HUES6 (cell line): ENCODE data around the gene FRMD4A.
"Not testable (repeated sequence)": the region's sequence is repeated elsewhere in the genome, so short reads cannot be mapped to it uniquely, and the experiment has no call there.

ENCODE experiments used
- H3K27ac ChIP-seq: 2 replicates; pipeline ENCODE4 v1.7.0; 2013; ENCODE audit warnings: low read depth, mild to moderate bottlenecking, low read length, inconsistent platforms
- H3K27me3 ChIP-seq: 2 replicates; pipeline ENCODE4 v1.6.1; 2013; ENCODE audit warnings: low read length; ENCODE audit not compliant: control insufficient read depth, insufficient read depth
- H3K36me3 ChIP-seq: 2 replicates; pipeline ENCODE4 v1.6.1; 2013; ENCODE audit warnings: low read length; ENCODE audit not compliant: control insufficient read depth, insufficient read depth
- H3K4me1 ChIP-seq: 2 replicates; pipeline ENCODE4 v1.6.1; 2013; ENCODE audit warnings: low read length; ENCODE audit not compliant: control insufficient read depth, insufficient read depth
- H3K4me3 ChIP-seq: 2 replicates; pipeline ENCODE4 v1.5.1; 2013; ENCODE audit warnings: low read depth, low read length
- H3K9ac ChIP-seq: one replicate; pipeline ENCODE4 v1.6.1; 2013; ENCODE audit warnings: mild to moderate bottlenecking, low read length
- H3K9me3 ChIP-seq: 2 replicates; pipeline ENCODE4 v1.6.1; 2013; ENCODE audit warnings: low read depth, low read length; ENCODE audit not compliant: control insufficient read depth, insufficient read depth

The FRMD4A gene

DNA sequence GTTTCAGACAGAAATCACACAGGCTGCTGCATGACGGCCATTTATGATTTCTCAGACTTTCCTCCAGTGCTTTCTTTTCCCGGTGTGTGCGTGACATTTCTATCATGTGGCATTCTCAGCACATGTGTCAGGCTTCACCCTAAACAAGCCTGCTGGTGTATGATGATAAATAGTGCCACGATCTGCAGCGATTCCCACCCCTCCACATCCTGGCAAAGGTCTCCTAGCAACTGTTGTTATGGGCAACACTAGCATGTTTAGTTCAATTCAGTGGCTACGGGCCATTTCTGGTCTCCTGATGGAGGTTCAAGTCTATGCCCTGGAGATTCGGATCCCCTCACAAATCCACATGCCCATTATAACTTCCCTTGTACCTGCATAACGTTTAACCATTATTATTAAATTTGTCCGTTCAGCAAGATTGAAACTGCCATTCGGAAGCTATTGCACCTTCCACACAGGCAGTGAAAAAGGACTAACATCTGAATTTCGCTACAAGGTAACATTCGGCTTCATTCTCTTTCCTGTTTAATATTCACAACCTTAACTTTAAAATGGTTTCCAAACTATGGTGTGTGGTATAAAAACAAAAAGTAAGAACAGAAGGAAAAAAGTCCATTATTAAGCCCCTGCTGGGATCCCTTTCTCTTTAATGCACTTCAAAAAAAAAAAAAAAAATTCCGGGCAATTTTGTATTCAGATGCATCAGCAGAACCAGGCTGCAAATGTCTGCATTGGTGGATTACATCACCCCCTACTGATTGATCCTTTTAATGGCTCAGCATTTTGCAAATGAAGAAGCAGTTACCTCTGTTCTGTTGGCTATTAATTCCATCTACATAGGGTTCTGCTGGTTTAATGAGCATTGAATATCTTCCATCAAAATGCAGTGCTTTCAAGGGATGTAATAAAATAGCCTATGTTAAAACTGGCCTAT, 90.2 kb downstream of the FRMD4A start:
- peaks cover 6% of the 10 kb centered on the region for H3K4me1 ChIP-seq
- H3K4me3 ChIP-seq: no peak overlapping the region
- no peaks in the 10 kb centered on the region for H3K36me3 ChIP-seq
- H3K9me3 ChIP-seq: no peaks in the 10 kb centered on the region
- H3K27me3 ChIP-seq: no peaks in the 10 kb centered on the region
- H3K27ac ChIP-seq: no peak overlapping the region
- no peak overlapping the region for H3K9ac ChIP-seq

DNA sequence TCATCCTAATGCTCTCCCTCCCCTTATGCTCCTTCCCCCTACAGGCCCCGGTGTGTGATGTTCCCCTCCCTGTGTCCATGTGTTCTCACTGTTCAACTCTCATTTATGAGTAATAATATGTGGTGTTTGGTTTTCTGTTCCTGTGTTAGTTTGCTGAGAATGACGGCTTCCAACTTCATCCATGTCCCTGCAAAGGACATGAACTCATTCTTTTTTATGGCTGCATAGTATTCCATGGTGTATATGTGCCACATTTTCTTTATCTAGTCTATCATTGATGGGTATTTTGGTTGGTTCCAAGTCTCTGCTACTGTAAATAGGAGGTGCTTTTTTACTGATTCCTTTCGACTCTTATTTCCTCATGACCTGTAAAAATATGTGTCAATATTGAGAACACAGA, 92.1 kb downstream of the FRMD4A start:
- H3K9me3 ChIP-seq, H3K4me3 ChIP-seq, H3K9ac ChIP-seq, H3K36me3 ChIP-seq, H3K27ac ChIP-seq, H3K4me1 ChIP-seq, H3K27me3 ChIP-seq: not testable (repeated sequence)

DNA sequence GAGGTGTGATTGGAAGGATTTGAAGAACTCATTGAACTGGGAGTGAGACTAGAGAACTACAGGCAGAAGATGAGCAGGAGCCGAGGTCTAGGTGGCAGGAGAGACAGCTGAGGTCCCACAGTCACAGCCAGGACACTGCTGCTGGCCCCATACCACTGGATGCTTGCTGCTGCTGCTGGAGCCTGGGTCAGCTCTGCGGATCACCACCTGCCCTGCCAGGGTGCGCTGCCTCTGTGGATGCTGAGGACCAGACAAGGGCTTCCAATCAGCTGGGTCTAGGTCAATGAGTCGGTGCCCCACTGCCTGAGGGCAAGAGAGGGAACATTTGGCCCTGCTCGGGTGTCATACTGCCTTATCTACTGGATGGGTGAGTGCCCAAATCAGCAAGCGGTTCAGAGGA, 94.4 kb downstream of the FRMD4A start:
- H3K4me3 ChIP-seq: no peak overlapping the region
- H3K9me3 ChIP-seq: no peaks in the 10 kb centered on the region
- no peak overlapping the region for H3K9ac ChIP-seq
- H3K36me3 ChIP-seq: no peaks in the 10 kb centered on the region
- no peaks in the 10 kb centered on the region for H3K4me1 ChIP-seq
- no peak overlapping the region for H3K27ac ChIP-seq
- H3K27me3 ChIP-seq: no peaks in the 10 kb centered on the region

DNA sequence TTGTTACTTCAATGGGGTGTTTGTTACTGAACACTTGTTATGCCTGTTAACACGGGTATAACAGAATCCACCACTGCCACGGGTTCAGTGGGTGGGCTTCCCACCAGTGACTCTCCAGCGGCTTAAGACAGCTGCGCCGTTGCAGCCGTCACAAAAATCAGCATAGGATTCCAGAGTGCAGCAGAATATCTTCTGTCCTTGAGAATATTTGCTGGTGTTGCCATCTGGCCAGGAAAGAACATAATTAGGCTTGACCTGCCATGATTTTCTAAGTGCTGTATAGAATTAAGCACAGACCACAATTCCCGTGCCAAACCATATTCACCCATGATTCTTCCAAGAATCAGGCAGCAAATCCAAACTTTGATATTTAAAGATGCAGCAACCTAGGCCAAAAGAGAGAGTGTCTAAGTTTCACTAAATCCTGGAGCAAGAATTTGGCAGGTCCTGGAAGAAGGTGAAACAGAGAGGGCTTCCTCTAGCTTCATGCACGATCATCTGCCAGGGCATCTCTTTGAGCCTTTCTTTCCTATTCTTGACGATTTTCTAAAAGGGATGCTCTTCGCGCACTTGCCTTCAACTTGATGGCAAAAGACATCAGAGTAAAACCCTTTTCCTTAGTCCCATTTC, 95.0 kb downstream of the FRMD4A start:
- H3K9ac ChIP-seq: no peak overlapping the region
- no peaks in the 10 kb centered on the region for H3K27me3 ChIP-seq
- no peak overlapping the region for H3K27ac ChIP-seq
- no peaks in the 10 kb centered on the region for H3K36me3 ChIP-seq
- H3K4me3 ChIP-seq: no peak overlapping the region
- H3K4me1 ChIP-seq: no peaks in the 10 kb centered on the region
- no peaks in the 10 kb centered on the region for H3K9me3 ChIP-seq

DNA sequence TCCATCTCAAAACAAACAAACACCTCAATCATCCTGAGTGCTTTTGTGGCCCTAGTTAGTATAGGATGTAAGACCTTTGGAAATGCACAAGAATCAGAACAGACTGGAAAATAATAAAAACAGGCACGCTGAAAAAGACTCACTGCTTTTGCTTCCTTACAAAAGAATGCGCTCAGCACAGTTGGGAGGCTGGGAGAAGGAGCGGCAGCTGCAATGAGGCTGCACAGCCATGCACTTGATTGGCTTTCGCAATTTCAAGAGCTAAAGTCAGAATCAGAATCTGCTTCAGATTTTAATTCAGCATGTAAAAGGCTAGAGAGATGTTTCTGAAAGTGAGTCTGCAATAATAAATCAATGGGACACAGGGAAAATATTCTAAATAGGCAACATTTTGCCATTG, 97.2 kb downstream of the FRMD4A start:
- no peak overlapping the region for H3K4me3 ChIP-seq
- H3K36me3 ChIP-seq: no peaks in the 10 kb centered on the region
- H3K27me3 ChIP-seq: no peaks in the 10 kb centered on the region
- H3K4me1 ChIP-seq: no peaks in the 10 kb centered on the region
- H3K9me3 ChIP-seq: no peaks in the 10 kb centered on the region
- H3K27ac ChIP-seq: no peak overlapping the region
- no peak overlapping the region for H3K9ac ChIP-seq

DNA sequence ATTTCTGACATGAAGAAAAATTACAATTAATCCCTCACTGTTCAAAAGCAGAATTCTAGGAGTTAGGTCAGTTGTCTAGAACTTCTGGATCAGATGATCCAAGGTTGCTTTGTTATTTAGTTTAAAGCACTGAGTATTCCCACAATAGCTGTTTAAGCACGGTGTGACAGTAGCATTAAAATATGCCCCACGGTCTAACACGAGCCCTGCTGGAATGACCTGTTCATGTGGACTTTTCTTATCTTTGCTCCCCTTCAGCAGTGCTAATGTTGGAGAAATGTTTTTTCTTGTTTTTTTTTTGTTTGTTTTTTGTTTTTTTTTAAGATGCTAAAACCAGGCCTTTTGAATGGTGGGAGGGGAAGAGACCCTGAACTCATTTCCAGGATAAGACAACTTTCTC, 101.9 kb downstream of the FRMD4A start:
- H3K9ac ChIP-seq, H3K4me3 ChIP-seq, H3K4me1 ChIP-seq, H3K36me3 ChIP-seq, H3K27me3 ChIP-seq, H3K27ac ChIP-seq, H3K9me3 ChIP-seq: not testable (repeated sequence)

DNA sequence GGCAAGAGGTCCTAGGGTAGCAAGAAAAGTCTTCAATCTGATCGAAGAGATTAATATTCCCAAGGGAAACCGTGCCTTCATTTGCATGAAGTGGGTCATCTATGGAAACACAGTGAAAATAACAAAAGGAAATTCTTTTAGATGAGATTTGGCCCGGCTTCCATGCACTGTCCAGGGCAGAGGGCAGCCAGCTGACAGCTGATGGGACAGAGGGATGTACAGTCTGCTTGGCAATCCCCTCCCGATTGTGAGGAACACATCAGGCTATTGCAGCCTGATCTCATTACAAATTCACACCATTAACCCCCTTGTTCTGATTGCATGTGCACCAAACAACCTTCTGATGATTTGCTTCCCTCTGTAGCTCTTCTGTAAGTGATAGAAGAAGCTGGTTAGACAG, 105.3 kb downstream of the FRMD4A start:
- Histone ChIP-seq H3K27me3 (no peaks in the 10 kb centered on the region), H3K4me1 (no peaks in the 10 kb centered on the region), H3K4me3 (no peak overlapping the region), H3K27ac (no peak overlapping the region), H3K9me3 (no peaks in the 10 kb centered on the region), H3K9ac (no peak overlapping the region), H3K36me3 (no peaks in the 10 kb centered on the region)

DNA sequence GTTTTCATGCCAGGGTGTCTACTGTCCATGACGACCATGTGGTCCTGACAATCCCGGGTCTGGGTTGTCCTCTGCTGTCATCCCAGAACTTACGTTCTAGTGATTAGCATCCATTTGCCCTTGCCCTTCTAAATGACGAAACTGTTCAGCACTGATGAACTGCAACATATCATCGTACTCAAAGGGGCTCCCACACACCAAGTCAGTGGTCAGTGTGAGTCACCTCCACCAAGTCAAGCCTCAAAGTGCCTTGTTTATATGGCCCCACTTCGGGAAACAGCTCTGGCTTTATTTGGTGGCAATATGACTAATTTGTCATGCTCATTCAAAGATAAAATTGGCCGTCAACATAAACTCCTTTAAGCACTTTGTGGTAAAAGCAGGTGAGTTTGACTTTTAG, 110.7 kb downstream of the FRMD4A start:
- no peaks in the 10 kb centered on the region for H3K27me3 ChIP-seq
- no peak overlapping the region for H3K27ac ChIP-seq

DNA sequence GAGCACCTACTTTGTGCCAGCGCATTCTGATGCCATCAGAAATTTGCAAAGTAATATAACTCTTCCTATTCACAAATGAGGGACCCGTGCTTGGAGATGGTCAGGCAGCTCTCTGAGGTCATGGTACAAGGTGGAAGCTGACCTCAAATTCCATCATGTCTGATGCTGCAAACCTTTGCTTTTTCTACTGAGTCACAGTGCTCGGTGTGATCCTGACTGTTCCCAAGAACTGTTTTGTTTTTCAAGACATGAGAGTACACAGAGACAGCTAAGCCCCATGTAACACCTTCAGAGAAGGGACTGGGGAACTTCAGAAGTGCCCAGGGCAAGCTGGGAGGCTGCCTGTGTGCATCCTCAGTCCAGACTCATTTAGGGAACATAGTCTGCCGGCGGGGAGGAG, 111.3 kb downstream of the FRMD4A start:
- H3K9ac ChIP-seq: no peak overlapping the region
- H3K36me3 ChIP-seq: no peaks in the 10 kb centered on the region
- H3K4me1 ChIP-seq: no peaks in the 10 kb centered on the region
- H3K27me3 ChIP-seq: no peaks in the 10 kb centered on the region
- H3K27ac ChIP-seq: no peak overlapping the region
- H3K4me3 ChIP-seq: no peak overlapping the region
- no peaks in the 10 kb centered on the region for H3K9me3 ChIP-seq

More for the DNA sequence above, 110.7 kb downstream of the FRMD4A start:
- no peak overlapping the region for H3K9ac ChIP-seq
- H3K4me1 ChIP-seq: no peaks in the 10 kb centered on the region
- no peaks in the 10 kb centered on the region for H3K9me3 ChIP-seq
- no peak overlapping the region for H3K4me3 ChIP-seq
- H3K36me3 ChIP-seq: no peaks in the 10 kb centered on the region

DNA sequence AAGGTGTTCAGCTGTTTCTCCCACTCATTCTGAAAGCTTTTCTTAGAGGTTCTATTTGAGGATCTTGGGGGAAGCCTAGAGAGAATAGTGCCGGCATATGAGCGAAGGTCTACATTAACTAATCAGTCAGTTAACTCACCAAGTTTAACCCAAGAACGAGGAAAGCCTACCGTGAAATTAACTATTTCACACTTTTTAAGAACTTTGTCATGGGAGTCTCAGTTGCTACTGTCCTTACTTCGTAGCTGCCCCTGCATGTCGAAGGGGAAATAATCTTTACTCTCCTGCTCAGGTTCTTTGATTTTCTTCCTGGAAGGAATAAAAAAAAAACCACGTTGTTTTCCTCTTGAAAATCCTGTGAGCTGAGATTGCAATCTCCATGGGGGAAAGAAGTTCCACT, 115.1 kb downstream of the FRMD4A start:
- no peaks in the 10 kb centered on the region for H3K4me1 ChIP-seq
- no peak overlapping the region for H3K9ac ChIP-seq
- no peaks in the 10 kb centered on the region for H3K27me3 ChIP-seq
- no peaks in the 10 kb centered on the region for H3K36me3 ChIP-seq
- no peak overlapping the region for H3K27ac ChIP-seq
- H3K9me3 ChIP-seq: no peaks in the 10 kb centered on the region
- H3K4me3 ChIP-seq: no peak overlapping the region

DNA sequence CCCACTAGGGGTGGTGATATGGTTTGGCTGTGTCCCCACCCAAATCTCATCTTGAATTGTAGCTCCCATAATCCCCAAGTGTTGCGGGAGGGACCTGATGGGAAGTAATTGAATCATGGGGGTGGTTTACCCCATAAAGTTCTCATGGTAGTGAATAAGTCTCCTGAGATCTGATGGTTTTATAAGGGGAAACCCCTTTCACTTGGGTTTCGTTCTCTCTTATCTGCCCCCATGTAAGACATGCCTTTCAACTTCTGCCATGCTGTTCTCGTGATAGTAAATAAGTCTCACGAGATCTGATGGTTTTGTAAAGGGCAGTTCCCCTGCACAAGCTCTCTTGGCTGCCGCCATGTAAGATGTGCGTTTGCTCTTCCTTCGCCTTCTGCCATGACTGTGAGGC, 117.0 kb downstream of the FRMD4A start:
- not testable (repeated sequence) for H3K27ac ChIP-seq, H3K36me3 ChIP-seq, H3K4me1 ChIP-seq, H3K27me3 ChIP-seq, H3K9me3 ChIP-seq, H3K4me3 ChIP-seq, H3K9ac ChIP-seq
